WTC11 (cell line): ENCODE results near the gene CSNK1A1.
"Not testable (repeated sequence)": the region's sequence is repeated elsewhere in the genome, so short reads cannot be mapped to it uniquely, and the experiment has no call there.

Experiments
- AFF4 ChIP-seq: sonication (generic); formaldehyde crosslinking; IDR thresholded peaks from 2 replicates; pipeline ENCODE4 v1.8.1; 2023; ENCODE audit warnings: mild to moderate bottlenecking, missing genetic modification reagents, borderline replicate concordance
- ATF1 ChIP-seq: sonication (generic); formaldehyde crosslinking; IDR thresholded peaks from 2 replicates; pipeline ENCODE4 v1.8.1; 2023; ENCODE audit warnings: mild to moderate bottlenecking, moderate library complexity, missing genetic modification reagents
- CREM ChIP-seq: sonication (generic); formaldehyde crosslinking; IDR thresholded peaks from 2 replicates; pipeline ENCODE4 v1.8.1; 2022; ENCODE audit warnings: mild to moderate bottlenecking, missing genetic modification reagents, moderate library complexity
- CTCF ChIP-seq: fragments of 200-600 bp; IDR thresholded peaks from 2 replicates; pipeline ENCODE4 v1.8.0; 2022; ENCODE audit warnings: antibody characterized with exemption
- ESRRA ChIP-seq: sonication (generic); formaldehyde crosslinking; IDR thresholded peaks from 2 replicates; pipeline ENCODE4 v1.8.1; 2022; ENCODE audit warnings: mild to moderate bottlenecking, missing genetic modification reagents, borderline replicate concordance
- ETV6 ChIP-seq: sonication (generic); formaldehyde crosslinking; IDR thresholded peaks from 2 replicates; pipeline ENCODE4 v1.8.1; 2022; ENCODE audit warnings: mild to moderate bottlenecking, missing genetic modification reagents
- FOXJ3 ChIP-seq: sonication (generic); formaldehyde crosslinking; IDR thresholded peaks from 2 replicates; pipeline ENCODE4 v1.9.0; 2021; ENCODE audit warnings: missing genetic modification reagents, mild to moderate bottlenecking, borderline replicate concordance
- GTF2I ChIP-seq: fragments of 250-450 bp; sonication (Bioruptor Pico); conservative IDR thresholded peaks from 2 replicates; pipeline ENCODE4 v1.4.0; 2021; ENCODE audit warnings: mild to moderate bottlenecking
- TCF7 ChIP-seq: sonication (generic); formaldehyde crosslinking; IDR thresholded peaks from 2 replicates; pipeline ENCODE4 v1.8.0; 2022; ENCODE audit warnings: mild to moderate bottlenecking, low read depth, missing genetic modification reagents, moderate library complexity
- ZNF263 ChIP-seq: sonication (generic); formaldehyde crosslinking; IDR thresholded peaks from 2 replicates; pipeline ENCODE4 v1.8.1; 2022; ENCODE audit warnings: low read depth, mild to moderate bottlenecking, moderate library complexity, missing genetic modification reagents
- ZNF396 ChIP-seq: fragments of 250-450 bp; sonication (Bioruptor Pico); IDR thresholded peaks from 2 replicates; pipeline ENCODE4 v1.8.0; 2021; ENCODE audit warnings: mild to moderate bottlenecking, moderate library complexity, borderline replicate concordance
- ZNF512 ChIP-seq: sonication (generic); formaldehyde crosslinking; IDR thresholded peaks from 2 replicates; pipeline ENCODE4 v1.8.1; 2022; ENCODE audit warnings: missing genetic modification reagents, borderline replicate concordance
- TF ChIP-seq, protein P1 (sequence below): sonication (generic); formaldehyde crosslinking; IDR thresholded peaks from 2 replicates; pipeline ENCODE4 v1.8.1; 2023; ENCODE audit warnings: mild to moderate bottlenecking, missing genetic modification reagents, moderate library complexity

DNA sequence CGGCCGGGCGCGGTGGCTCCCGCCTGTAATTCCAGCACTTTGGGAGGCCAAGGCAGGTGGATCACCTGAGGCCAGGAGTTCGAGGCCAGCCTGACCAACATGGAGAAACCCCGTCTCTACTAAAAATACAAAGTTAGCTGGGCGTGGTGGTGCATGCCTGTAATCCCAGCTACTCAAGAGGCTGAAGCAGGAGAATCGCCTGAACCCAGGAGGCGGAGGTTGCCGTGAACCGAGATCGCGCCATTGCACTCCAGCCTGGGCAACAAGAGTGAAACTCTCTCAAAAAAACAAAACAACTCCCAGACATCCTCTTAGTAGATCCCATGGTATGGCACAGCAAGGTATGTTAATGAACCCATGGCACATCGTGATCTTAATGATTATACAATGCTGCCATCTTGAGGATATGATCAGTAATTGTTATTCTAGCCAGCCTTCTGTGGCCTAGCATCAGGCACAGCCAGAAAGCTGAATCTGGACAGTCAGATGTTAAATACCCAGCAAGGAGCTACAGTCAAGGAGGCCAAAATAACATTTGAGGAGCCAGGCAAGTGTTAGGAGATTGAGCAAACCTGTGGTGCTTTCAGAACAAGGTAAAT, 13.4 kb upstream of the CSNK1A1 start:
- TF ChIP-seq CTCF = peak; percentile 42; the same call in 1 of the 2 replicates
- TF ChIP-seq, protein P1, sequence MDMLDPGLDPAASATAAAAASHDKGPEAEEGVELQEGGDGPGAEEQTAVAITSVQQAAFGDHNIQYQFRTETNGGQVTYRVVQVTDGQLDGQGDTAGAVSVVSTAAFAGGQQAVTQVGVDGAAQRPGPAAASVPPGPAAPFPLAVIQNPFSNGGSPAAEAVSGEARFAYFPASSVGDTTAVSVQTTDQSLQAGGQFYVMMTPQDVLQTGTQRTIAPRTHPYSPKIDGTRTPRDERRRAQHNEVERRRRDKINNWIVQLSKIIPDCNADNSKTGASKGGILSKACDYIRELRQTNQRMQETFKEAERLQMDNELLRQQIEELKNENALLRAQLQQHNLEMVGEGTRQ (CRISPR knock-in tag) = not testable (repeated sequence)
- not testable (repeated sequence) for TF ChIP-seq ZNF512 (CRISPR knock-in tag); ATF1 (CRISPR knock-in tag); ESRRA (CRISPR knock-in tag); ZNF396 (CRISPR knock-in tag); ETV6; FOXJ3 (CRISPR knock-in tag); TCF7; GTF2I; CREM (CRISPR knock-in tag); ZNF263; AFF4
